Panc1 (cell line): ENCODE measurements around the gene CBX7.

Source experiments
- POLR2AphosphoS5 ChIP-seq: IDR thresholded peaks from 2 replicates; pipeline ENCODE4 v1.6.1; 2012; ENCODE audit warnings: mild to moderate bottlenecking, low read depth, low read length, moderate library complexity
- SIN3A ChIP-seq: IDR thresholded peaks from 2 replicates; pipeline ENCODE4 v1.6.1; 2012; ENCODE audit warnings: low read depth, mild to moderate bottlenecking, low read length, moderate library complexity, borderline replicate concordance; ENCODE audit not compliant: insufficient read depth
- TCF7L2 ChIP-seq: IDR thresholded peaks from 2 replicates; pipeline ENCODE4 v1.6.1; 2011; ENCODE audit warnings: mild to moderate bottlenecking, low read depth, low read length, inconsistent platforms
- TF ChIP-seq, protein P1 (sequence below): fragments of 450-650 bp; IDR thresholded peaks from 2 replicates; pipeline ENCODE4 v1.5.1; 2017; ENCODE audit warnings: mild to moderate bottlenecking
- TF ChIP-seq, protein P2 (sequence below), 2 experiments: IDR thresholded peaks; 2 replicates each; pipeline ENCODE4 v1.6.1; 2011 to 2012; ENCODE audit warnings: low read depth in 2 of 2, control low read depth in 1 of 2, low read length in 1 of 2, mild to moderate bottlenecking in 1 of 2, moderate library complexity in 1 of 2; ENCODE audit not compliant: insufficient read depth in 1 of 2

DNA sequence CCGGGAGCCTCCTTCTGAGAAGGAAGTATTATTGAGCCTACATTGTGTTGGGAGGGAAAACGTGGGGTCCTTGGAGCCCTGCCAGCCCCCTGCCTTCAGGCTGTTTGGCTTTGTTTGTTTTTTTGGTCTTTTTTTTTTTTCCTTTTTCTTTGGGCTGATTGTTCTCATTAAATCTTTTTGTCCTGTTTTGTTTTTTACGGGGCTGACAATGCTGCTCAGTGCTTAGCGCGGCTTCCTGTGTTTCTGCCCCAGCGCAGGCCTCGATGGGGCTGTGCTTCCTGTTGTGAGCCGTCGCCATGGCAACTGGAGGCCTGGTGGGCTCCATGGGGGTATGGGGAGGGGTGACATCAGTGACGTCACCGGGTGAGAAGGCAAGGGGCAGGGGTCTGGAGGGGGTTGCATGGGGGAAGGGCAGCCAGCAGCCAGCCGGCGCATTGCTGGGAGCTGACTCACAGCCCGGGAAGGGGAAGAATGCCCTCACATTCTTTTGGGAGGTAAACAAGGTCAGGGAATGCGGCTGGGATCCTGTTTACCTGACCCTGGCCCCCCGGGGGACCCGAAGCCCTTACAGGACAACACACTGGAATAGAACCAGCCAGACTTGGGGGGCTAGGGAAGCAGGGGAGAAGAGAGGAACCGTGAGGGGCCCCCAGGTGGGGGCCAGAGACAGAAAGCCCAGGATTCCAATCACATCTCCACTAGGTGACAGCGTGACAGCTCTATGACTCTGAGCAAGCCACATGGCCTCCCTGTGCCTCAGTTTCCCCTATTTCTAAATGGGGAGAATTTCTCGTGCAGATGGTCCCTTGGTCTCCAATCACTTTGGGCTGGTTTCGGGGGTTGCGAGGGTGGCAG, 22.2 kb upstream of the CBX7 start:
- TF ChIP-seq, protein P1, sequence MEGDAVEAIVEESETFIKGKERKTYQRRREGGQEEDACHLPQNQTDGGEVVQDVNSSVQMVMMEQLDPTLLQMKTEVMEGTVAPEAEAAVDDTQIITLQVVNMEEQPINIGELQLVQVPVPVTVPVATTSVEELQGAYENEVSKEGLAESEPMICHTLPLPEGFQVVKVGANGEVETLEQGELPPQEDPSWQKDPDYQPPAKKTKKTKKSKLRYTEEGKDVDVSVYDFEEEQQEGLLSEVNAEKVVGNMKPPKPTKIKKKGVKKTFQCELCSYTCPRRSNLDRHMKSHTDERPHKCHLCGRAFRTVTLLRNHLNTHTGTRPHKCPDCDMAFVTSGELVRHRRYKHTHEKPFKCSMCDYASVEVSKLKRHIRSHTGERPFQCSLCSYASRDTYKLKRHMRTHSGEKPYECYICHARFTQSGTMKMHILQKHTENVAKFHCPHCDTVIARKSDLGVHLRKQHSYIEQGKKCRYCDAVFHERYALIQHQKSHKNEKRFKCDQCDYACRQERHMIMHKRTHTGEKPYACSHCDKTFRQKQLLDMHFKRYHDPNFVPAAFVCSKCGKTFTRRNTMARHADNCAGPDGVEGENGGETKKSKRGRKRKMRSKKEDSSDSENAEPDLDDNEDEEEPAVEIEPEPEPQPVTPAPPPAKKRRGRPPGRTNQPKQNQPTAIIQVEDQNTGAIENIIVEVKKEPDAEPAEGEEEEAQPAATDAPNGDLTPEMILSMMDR, result no peak
- TF ChIP-seq POLR2AphosphoS5, result no peak
- no peak for TF ChIP-seq SIN3A
- TF ChIP-seq, protein P2, sequence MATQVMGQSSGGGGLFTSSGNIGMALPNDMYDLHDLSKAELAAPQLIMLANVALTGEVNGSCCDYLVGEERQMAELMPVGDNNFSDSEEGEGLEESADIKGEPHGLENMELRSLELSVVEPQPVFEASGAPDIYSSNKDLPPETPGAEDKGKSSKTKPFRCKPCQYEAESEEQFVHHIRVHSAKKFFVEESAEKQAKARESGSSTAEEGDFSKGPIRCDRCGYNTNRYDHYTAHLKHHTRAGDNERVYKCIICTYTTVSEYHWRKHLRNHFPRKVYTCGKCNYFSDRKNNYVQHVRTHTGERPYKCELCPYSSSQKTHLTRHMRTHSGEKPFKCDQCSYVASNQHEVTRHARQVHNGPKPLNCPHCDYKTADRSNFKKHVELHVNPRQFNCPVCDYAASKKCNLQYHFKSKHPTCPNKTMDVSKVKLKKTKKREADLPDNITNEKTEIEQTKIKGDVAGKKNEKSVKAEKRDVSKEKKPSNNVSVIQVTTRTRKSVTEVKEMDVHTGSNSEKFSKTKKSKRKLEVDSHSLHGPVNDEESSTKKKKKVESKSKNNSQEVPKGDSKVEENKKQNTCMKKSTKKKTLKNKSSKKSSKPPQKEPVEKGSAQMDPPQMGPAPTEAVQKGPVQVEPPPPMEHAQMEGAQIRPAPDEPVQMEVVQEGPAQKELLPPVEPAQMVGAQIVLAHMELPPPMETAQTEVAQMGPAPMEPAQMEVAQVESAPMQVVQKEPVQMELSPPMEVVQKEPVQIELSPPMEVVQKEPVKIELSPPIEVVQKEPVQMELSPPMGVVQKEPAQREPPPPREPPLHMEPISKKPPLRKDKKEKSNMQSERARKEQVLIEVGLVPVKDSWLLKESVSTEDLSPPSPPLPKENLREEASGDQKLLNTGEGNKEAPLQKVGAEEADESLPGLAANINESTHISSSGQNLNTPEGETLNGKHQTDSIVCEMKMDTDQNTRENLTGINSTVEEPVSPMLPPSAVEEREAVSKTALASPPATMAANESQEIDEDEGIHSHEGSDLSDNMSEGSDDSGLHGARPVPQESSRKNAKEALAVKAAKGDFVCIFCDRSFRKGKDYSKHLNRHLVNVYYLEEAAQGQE (IDR thresholded peaks at IDR 0.05; ENCODE audit: insufficient read depth in 1 of 2, low read depth in 2 of 2, low read length in 1 of 2), result no peak
- TF ChIP-seq TCF7L2, result no peak
